Liver (tissue), 9 donors: ENCODE results near the gene HCLS1. TPM values are rescaled to one million over a fixed set of nuclear protein-coding genes. Genes with fewer than 3 reads are reported as not detected.

ENCODE experiments used
- DNase-seq: peaks from one replicate; pipeline ENCODE4 v3.0.0-alpha.2; 2017; ENCODE audit warnings: low spot score
- H3K27ac ChIP-seq, 2 donors: one replicate each; pipeline ENCODE4 v1.7.0; 2013; ENCODE audit warnings: inconsistent platforms in 2 of 2, low read length in 2 of 2, control low read depth in 1 of 2, low read depth in 1 of 2, mild to moderate bottlenecking in 1 of 2
- H3K27me3 ChIP-seq, 4 donors: one replicate each; pipeline versions ENCODE4 v1.6.1 to v1.7.0; 2013; ENCODE audit warnings: low read length in 3 of 4, inconsistent platforms in 1 of 4, mild to moderate bottlenecking in 1 of 4, moderate library complexity in 1 of 4; ENCODE audit not compliant: control insufficient read depth in 4 of 4, insufficient read depth in 4 of 4
- H3K36me3 ChIP-seq, 4 donors: one replicate each; pipeline versions ENCODE4 v1.6.1 to v1.7.0; 2013; ENCODE audit warnings: low read length in 3 of 4, mild to moderate bottlenecking in 3 of 4, low read depth in 1 of 4, moderate library complexity in 1 of 4; ENCODE audit not compliant: control insufficient read depth in 4 of 4, insufficient read depth in 3 of 4
- H3K4me1 ChIP-seq, 4 donors: one replicate each; pipeline versions ENCODE4 v1.6.1 to v1.7.0; 2013; ENCODE audit warnings: low read length in 3 of 4, mild to moderate bottlenecking in 3 of 4, moderate library complexity in 1 of 4; ENCODE audit not compliant: control insufficient read depth in 4 of 4, insufficient read depth in 4 of 4
- H3K4me3 ChIP-seq, 3 donors: one replicate each; pipeline versions ENCODE4 v1.6.1 to v1.7.0; 2013; ENCODE audit warnings: low read length in 3 of 3, control low read depth in 1 of 3, low read depth in 1 of 3, mild to moderate bottlenecking in 1 of 3
- H3K9ac ChIP-seq, 2 donors: one replicate each; pipeline ENCODE4 v1.7.0; 2013; ENCODE audit warnings: low read length in 2 of 2, mild to moderate bottlenecking in 2 of 2, moderate library complexity in 2 of 2, control low read depth in 1 of 2, low read depth in 1 of 2
- H3K9me3 ChIP-seq, 4 donors: one replicate each; pipeline versions ENCODE4 v1.6.1 to v1.7.0; 2013; ENCODE audit warnings: low read length in 3 of 4; ENCODE audit not compliant: control insufficient read depth in 4 of 4
- EGR1 ChIP-seq, 2 donors: IDR thresholded peaks; 2 replicates each; pipeline ENCODE4 v1.6.1; 2016 to 2018; ENCODE audit warnings: antibody characterized with exemption in 2 of 2, low read depth in 2 of 2
- FOXA1 ChIP-seq: IDR thresholded peaks from 2 replicates; pipeline ENCODE4 v1.6.1; 2016; ENCODE audit warnings: antibody characterized with exemption
- FOXA2 ChIP-seq: IDR thresholded peaks from 2 replicates; pipeline ENCODE4 v1.6.1; 2016; ENCODE audit warnings: antibody characterized with exemption
- GABPA ChIP-seq, 2 donors: IDR thresholded peaks in 1 of 2; conservative IDR thresholded peaks in 1 of 2; 2 replicates each; pipeline ENCODE4 v1.6.1; 2016; ENCODE audit warnings: antibody characterized with exemption in 2 of 2, mild to moderate bottlenecking in 1 of 2, moderate library complexity in 1 of 2
- HNF4A ChIP-seq, 2 donors: conservative IDR thresholded peaks; 2 replicates each; pipeline ENCODE4 v1.6.1; 2016; ENCODE audit warnings: antibody characterized with exemption in 2 of 2, mild to moderate bottlenecking in 2 of 2
- HNF4G ChIP-seq: IDR thresholded peaks from 2 replicates; pipeline ENCODE4 v1.6.1; 2016; ENCODE audit warnings: antibody characterized with exemption
- RAD21 ChIP-seq, 2 donors: IDR thresholded peaks; 2 replicates each; pipeline ENCODE4 v1.6.1; 2016; ENCODE audit warnings: antibody characterized with exemption in 2 of 2, mild to moderate bottlenecking in 2 of 2
- REST ChIP-seq: IDR thresholded peaks from 2 replicates; pipeline ENCODE4 v1.6.1; 2016; ENCODE audit warnings: antibody characterized with exemption, mild to moderate bottlenecking
- RXRA ChIP-seq, 2 donors: IDR thresholded peaks; 2 replicates each; pipeline ENCODE4 v1.6.1; 2017 to 2018; ENCODE audit warnings: antibody characterized with exemption in 2 of 2, mild to moderate bottlenecking in 1 of 2
- SP1 ChIP-seq: IDR thresholded peaks from 2 replicates; pipeline ENCODE4 v1.6.1; 2018; ENCODE audit warnings: antibody characterized with exemption, mild to moderate bottlenecking
- TAF1 ChIP-seq: conservative IDR thresholded peaks from 2 replicates; pipeline ENCODE4 v1.6.1; 2016; ENCODE audit warnings: antibody characterized with exemption, mild to moderate bottlenecking
- ZBTB33 ChIP-seq: IDR thresholded peaks from 2 replicates; pipeline ENCODE4 v1.6.1; 2016; ENCODE audit warnings: antibody characterized with exemption
- WGBS: extraction: QIAGEN DNeasy Blood & Tissue Kit; methylation state at CpG from one replicate; pipeline ENCODE4 v1.1.7; 2013; 5-methylcytosine and 5-hydroxymethylcytosine counted together
- polyA plus RNA-seq, 2 donors: library from polyadenylated mRNA; stranded (reverse) in 1 of 2; unstranded in 1 of 2; fragments of 200-250 nt in 1 of 2; fragments of >200 nt in 1 of 2; fragmentation: Nextera tagmentation in 1 of 2; extraction: Ambion mirVana in 1 of 2; gene quantifications; one replicate each; pipeline versions ENCODE4 v1.2.1 to v1.2.3, GENCODE V29; 2013 to 2015
- total RNA-seq, 2 donors: library from RNA; depleted of rRNA; stranded (reverse); fragments of >200 nt; gene quantifications; one replicate each; pipeline ENCODE4 v1.2.3, GENCODE V29; 2014
- TF ChIP-seq, protein P1 (sequence below): fragments of 150-350 bp; IDR thresholded peaks from 2 replicates; pipeline ENCODE4 v1.5.1; 2017; ENCODE audit warnings: improper control_type of control experiment, low read depth, low read length; ENCODE audit not compliant: missing input control
- TF ChIP-seq, protein P2 (sequence below): IDR thresholded peaks from 2 replicates; pipeline ENCODE4 v1.6.1; 2016; ENCODE audit warnings: antibody characterized with exemption
- donor health status: healthy.
- donor health status: healthy.
- donor health status: healthy.
- donor health status: healthy.
- donor health status: healthy.

The HCLS1 gene
- total and polyA plus RNA-seq, 4 donors, result 17.2 to 39.8 (median 22.5) TPM

DNA sequence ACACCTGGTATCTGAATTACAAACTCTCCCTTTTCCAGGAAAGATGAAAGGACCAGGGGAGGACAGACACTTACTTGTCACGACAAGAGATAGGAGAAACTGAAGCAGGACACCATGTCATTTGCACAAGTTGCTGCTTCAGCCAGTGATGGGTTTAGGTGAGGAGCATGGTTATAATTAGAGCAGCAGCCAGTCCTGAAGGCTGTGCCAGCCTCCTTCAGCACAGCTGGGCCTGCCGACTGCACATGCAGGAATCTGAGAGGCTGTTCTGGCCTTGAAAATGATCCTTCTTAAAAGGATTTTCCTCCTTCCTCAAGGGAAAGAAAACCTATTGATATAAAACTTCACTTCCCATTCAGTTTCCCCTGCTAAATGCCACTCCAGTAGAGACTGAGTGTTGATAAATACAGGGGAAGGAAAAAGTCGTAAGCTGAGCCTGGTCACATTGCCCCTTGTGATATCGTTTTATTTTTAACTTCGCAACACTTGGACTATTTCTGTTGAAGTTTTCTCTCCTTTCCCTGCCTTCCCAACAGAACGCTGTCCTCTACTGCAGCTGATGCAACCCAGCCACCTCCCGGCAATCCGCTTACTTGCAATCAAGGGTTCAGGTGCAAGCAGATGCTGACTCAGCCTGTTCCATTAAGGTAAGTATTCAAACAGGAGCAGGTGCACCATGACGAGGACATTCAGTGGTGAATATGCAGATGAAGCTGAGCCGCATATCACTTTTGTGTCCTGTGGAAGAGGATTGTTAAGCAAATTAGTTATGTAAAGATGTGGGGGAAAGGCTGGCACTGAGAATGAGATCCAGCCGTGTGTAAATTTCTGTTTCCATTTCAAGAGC, 67.6 kb downstream of the HCLS1 start, which contains the start of gene FBXO40:
Gene FBXO40, plus strand, starts transcription at position 524 of the 847 bp plus-strand sequence. CDS start 27,197 bp downstream, outside the sequence.
- H3K9ac ChIP-seq, result no peak within 1 kb of the TSS
- no peak within 1 kb of the TSS for H3K27ac ChIP-seq
- H3K27me3 ChIP-seq, result no peaks in the 10 kb centered on the region
- peaks cover 5 to 24% (median 22%) of the 10 kb centered on the region in 4 donors for H3K4me1 ChIP-seq
- H3K9me3 ChIP-seq, result no peaks in the 10 kb centered on the region
- TF ChIP-seq RAD21 (IDR thresholded peaks at IDR 0.05) (peak; percentile 66 to 71), GABPA (IDR thresholded peaks at IDR 0.05 in 1 of 2, conservative IDR thresholded peaks at IDR 0.05 in 1 of 2) (no peak), FOXA1 (no peak), REST (no peak), RXRA (IDR thresholded peaks at IDR 0.05) (peak; percentile 64 to 68), SP1 (peak; percentile 20), TAF1 (no peak), HNF4A (conservative IDR thresholded peaks at IDR 0.05) (peak; percentile 34 to 45), HNF4G (no peak), ZBTB33 (no peak)
- TF ChIP-seq, protein P1, sequence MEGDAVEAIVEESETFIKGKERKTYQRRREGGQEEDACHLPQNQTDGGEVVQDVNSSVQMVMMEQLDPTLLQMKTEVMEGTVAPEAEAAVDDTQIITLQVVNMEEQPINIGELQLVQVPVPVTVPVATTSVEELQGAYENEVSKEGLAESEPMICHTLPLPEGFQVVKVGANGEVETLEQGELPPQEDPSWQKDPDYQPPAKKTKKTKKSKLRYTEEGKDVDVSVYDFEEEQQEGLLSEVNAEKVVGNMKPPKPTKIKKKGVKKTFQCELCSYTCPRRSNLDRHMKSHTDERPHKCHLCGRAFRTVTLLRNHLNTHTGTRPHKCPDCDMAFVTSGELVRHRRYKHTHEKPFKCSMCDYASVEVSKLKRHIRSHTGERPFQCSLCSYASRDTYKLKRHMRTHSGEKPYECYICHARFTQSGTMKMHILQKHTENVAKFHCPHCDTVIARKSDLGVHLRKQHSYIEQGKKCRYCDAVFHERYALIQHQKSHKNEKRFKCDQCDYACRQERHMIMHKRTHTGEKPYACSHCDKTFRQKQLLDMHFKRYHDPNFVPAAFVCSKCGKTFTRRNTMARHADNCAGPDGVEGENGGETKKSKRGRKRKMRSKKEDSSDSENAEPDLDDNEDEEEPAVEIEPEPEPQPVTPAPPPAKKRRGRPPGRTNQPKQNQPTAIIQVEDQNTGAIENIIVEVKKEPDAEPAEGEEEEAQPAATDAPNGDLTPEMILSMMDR, result no peak
- TF ChIP-seq, protein P2, sequence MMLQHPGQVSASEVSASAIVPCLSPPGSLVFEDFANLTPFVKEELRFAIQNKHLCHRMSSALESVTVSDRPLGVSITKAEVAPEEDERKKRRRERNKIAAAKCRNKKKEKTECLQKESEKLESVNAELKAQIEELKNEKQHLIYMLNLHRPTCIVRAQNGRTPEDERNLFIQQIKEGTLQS, result peak; percentile 74
- no peak for DNase-seq
- H3K36me3 ChIP-seq, result no peaks in the 10 kb centered on the region
- WGBS, result 35% methylated on average over 11 of the region's 11 CpGs
- no peak within 1 kb of the TSS for H3K4me3 ChIP-seq

DNA sequence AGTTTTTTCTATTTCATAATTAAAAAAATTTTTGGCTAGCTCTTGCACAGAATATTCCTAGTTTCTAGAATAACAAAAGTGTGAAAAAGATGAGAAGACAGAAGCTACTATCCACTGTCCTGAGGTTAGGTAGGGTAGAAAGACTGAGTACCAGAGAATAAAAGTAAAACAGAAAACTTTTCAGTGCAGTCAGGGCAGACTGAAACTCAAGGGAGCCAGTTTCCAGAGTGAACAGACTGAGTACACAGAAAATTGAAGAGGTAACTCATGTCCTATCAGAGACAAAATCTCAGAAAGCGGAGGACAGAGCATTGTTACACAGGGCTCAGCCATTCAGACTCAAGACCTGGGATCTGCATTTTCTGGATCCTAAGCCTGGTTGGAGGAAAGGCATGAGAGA, 76.3 kb downstream of the HCLS1 start:
- 94% methylated on average over 1 of the region's 1 CpG for WGBS
- no peaks in the 10 kb centered on the region for H3K9me3 ChIP-seq
- H3K4me3 ChIP-seq, result no peak overlapping the region
- DNase-seq, result no peak
- no peaks in the 10 kb centered on the region for H3K4me1 ChIP-seq
- H3K9ac ChIP-seq, result no peak overlapping the region
- TF ChIP-seq, protein P1, result no peak
- TF ChIP-seq RXRA (IDR thresholded peaks at IDR 0.05) (no peak), FOXA2 (no peak), EGR1 (IDR thresholded peaks at IDR 0.05; ENCODE audit: low read depth in 2 of 2) (no peak)
- no peaks in the 10 kb centered on the region for H3K36me3 ChIP-seq
- no peaks in the 10 kb centered on the region for H3K27me3 ChIP-seq
- H3K27ac ChIP-seq, result no peak overlapping the region
